Activated CD8-positive, alpha-beta T cell treated with anti-CD3 and anti-CD28 coated beads for 36 hours (primary cell): ENCODE measurements around the gene STPG1. TPM values are rescaled to one million over a fixed set of nuclear protein-coding genes. Genes with fewer than 3 reads are reported as not detected.

Source experiments
- ATAC-seq: fragments of 200-7000 bp; cut with Tn5 transposase; one replicate; pipeline ENCODE4 v1.10.0; 2021; ENCODE audit warnings: mild to moderate bottlenecking, moderate library complexity
- CTCF ChIA-PET: fragments of 350-600 bp; sonication (Branson Sonifier 250); formaldehyde crosslinking; loops from one replicate; lab custom pipeline; 2021; ENCODE audit warnings: antibody characterized with exemption; lab: Charles Lee
- POLR2A ChIA-PET: fragments of 350-600 bp; sonication (Branson Sonifier 250); formaldehyde crosslinking; loops from one replicate; lab custom pipeline; 2021; ENCODE audit warnings: antibody characterized with exemption; lab: Charles Lee
- DNase-seq: peaks from one replicate; pipeline ENCODE4 v3.0.0-alpha.2; 2020
- H3K27ac Mint-ChIP-seq: one replicate; pipeline ENCODE4 v1.8.0; 2021; ENCODE audit warnings: mild to moderate bottlenecking, mixed read lengths
- H3K27me3 Mint-ChIP-seq: one replicate; pipeline ENCODE4 v1.8.0; 2021; ENCODE audit warnings: mixed read lengths
- H3K36me3 Mint-ChIP-seq: one replicate; pipeline ENCODE4 v1.8.0; 2021; ENCODE audit warnings: low read depth, mixed read lengths
- H3K4me1 Mint-ChIP-seq: one replicate; pipeline ENCODE4 v1.8.0; 2021; ENCODE audit warnings: low read depth, mixed read lengths
- H3K4me3 Mint-ChIP-seq: one replicate; pipeline ENCODE4 v1.8.0; 2021; ENCODE audit warnings: mild to moderate bottlenecking, moderate library complexity, mixed read lengths
- H3K9me3 Mint-ChIP-seq: one replicate; pipeline ENCODE4 v1.8.0; 2021; ENCODE audit warnings: mixed read lengths
- intact Hi-C: fragments of 100-400 bp; cut with micrococcal nuclease; formaldehyde crosslinking; loops from one replicate; pipeline ENCODE4 v1.10.0; 2022
- total RNA-seq, 2 experiments: library from RNA; stranded (reverse); gene quantifications; one replicate each; pipeline ENCODE4 v1.2.3, GENCODE V29; 2021
- TF ChIP-seq, protein P1 (sequence below): fragments of 200-600 bp; IDR thresholded peaks from one replicate; pipeline ENCODE4 v1.8.0; 2022; ENCODE audit warnings: antibody characterized with exemption, mild to moderate bottlenecking

STPG1 gene
- total RNA-seq, 2 experiments from 2014 or later = 5.6 to 6.3 TPM

DNA sequence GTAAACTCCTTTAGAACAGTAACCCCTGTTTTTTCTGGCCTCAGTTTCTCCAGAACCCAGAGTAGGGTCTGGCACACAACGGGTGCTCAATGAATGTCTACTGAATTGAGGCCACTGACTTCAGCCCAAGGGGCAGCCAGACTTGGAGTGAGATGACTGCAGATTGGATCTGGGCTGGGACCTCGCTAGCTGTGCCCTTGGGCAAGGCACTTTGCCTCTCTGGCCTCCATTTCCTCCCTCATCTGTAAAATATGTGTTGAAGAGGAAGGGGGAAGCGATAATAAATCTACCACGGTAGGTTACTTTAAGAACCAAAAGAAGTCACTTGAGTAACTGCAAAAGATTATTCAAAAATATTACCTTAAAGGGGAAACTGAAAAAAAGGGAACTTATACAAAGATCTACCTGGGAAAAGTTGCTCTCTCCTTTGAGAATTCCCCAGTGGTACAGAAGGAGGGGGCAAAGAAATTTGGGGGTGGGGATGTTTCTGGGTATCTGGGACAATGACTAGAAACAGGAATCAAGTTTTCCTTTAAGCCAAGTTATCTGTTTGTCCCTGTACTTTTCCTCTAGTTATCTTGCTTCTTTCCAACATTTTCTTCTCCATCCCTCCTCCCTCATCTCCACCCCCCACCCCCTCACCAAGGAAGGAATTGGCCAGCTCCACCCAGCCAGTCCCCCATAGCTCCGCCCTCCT, 94.8 kb downstream of the STPG1 start:
- ATAC-seq (no peak), DNase-seq (no peak)
- intact Hi-C loops = no loop called here
- CTCF ChIA-PET = interaction anchor here (0.8 to 1.5 kb wide), 4 partner anchors 10 to 120 kb away, joined by 3 to 4 read pairs (median 4); no protein-coding TSS in a partner anchor
- Mint-ChIP-seq H3K27ac (no peak overlapping the region), H3K4me3 (no peak overlapping the region), H3K4me1 (peaks cover 41% of the 10 kb centered on the region), H3K36me3 (no peaks in the 10 kb centered on the region), H3K27me3 (peaks cover 55% of the 10 kb centered on the region), H3K9me3 (no peaks in the 10 kb centered on the region)
- TF ChIP-seq, protein P1, sequence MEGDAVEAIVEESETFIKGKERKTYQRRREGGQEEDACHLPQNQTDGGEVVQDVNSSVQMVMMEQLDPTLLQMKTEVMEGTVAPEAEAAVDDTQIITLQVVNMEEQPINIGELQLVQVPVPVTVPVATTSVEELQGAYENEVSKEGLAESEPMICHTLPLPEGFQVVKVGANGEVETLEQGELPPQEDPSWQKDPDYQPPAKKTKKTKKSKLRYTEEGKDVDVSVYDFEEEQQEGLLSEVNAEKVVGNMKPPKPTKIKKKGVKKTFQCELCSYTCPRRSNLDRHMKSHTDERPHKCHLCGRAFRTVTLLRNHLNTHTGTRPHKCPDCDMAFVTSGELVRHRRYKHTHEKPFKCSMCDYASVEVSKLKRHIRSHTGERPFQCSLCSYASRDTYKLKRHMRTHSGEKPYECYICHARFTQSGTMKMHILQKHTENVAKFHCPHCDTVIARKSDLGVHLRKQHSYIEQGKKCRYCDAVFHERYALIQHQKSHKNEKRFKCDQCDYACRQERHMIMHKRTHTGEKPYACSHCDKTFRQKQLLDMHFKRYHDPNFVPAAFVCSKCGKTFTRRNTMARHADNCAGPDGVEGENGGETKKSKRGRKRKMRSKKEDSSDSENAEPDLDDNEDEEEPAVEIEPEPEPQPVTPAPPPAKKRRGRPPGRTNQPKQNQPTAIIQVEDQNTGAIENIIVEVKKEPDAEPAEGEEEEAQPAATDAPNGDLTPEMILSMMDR = no peak
- POLR2A ChIA-PET = no interaction called here

DNA sequence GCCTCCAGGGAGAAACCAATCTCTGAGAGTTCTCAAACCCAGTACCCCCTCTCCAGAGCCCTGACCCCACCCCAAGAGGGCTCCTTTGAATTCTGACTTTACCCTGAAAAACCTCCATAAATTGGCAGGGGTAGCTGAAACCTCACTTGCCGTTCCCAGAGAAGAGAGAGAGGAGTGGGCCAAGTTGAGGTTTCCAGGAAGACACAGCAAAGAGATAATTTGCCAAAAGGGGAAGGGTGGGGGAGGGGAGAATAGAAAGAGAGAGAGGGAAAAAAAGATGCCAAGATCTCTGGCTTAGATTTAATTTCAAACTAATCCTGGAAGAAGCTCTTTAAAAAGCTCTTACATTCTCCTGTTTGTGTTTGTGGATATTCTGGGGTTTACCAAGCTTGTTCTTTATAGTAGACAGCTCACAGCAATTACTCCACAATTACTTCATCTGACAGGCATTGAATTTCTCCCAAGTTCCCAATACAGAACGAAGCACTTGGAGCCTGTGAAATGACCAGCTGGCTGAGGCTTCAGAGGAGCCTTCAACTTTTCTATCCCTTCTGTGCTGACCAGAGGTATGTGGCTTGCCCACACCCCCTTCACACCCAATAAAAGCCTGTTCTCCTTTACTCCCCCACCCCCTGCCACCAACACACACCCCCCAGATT, 95.5 kb downstream of the STPG1 start:
- ATAC-seq (no peak), DNase-seq (no peak)
- TF ChIP-seq, protein P1 = no peak
- Mint-ChIP-seq H3K36me3 (no peaks in the 10 kb centered on the region), H3K4me1 (peaks cover 41% of the 10 kb centered on the region), H3K9me3 (no peaks in the 10 kb centered on the region), H3K4me3 (no peak overlapping the region), H3K27ac (no peak overlapping the region), H3K27me3 (peaks cover 51% of the 10 kb centered on the region)
- CTCF ChIA-PET = interaction anchor here (1.0 to 2.8 kb wide), 2 partner anchors 74 to 119 kb away, joined by 4 to 9 read pairs; no protein-coding TSS in a partner anchor
- intact Hi-C loops = no loop called here
- POLR2A ChIA-PET = no interaction called here

DNA sequence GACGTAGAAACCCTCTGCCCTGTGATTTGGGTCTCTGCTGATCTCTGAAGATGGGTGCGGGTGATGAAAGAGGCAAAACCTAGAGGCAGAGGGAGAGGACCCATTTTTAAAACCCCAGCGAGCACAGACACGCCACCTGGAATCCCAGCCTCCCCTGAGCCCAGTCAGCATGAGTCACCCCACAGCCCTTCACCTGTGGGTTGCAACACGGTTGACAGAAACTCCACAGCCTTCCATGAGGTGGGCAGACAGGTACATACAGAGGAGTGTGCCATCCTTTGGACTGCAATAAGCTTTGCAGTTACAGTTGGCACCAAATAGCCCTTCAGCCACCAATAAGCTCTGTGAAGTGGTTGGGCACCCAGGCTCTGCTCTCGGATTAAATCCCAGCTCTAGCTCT, 96.5 kb downstream of the STPG1 start:
- Mint-ChIP-seq H3K4me1 (peaks cover 34% of the 10 kb centered on the region), H3K27ac (no peak overlapping the region), H3K9me3 (no peaks in the 10 kb centered on the region), H3K27me3 (peaks cover 44% of the 10 kb centered on the region), H3K36me3 (no peaks in the 10 kb centered on the region), H3K4me3 (no peak overlapping the region)
- ATAC-seq = no peak
- ChIA-PET CTCF (interaction anchor here (2.8 kb wide), 1 partner anchor 75 kb away, joined by 9 read pairs; no protein-coding TSS in a partner anchor), POLR2A (no interaction called here)
- TF ChIP-seq, protein P1 = no peak
- intact Hi-C loops = no loop called here
- DNase-seq = no peak

DNA sequence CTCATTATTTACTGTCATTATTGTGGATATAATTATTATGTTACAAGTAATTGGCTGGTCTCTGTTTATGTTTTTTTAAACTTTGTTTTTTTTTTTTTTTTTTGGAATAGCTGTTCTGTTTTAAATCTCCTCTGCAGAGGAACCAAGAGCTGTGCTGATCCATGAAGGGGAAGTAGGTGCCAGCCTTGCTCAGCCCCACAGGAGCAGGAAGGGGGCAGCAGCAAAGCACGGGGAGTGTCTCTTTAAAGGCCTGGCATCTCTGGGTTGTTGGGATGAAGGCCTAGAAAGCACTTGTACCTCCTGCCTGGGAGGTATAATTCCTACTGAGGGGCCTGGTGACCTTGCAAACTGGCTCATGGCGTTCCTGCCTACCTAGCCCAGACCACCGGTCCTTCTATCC, 96.9 kb downstream of the STPG1 start:
- no peak for DNase-seq
- Mint-ChIP-seq H3K4me1 (peaks cover 33% of the 10 kb centered on the region), H3K27ac (no peak overlapping the region), H3K9me3 (no peaks in the 10 kb centered on the region), H3K4me3 (no peak overlapping the region), H3K27me3 (peaks cover 43% of the 10 kb centered on the region), H3K36me3 (no peaks in the 10 kb centered on the region)
- intact Hi-C loops = no loop called here
- no peak for ATAC-seq
- TF ChIP-seq, protein P1 = no peak
- CTCF ChIA-PET = interaction anchor here (2.8 kb wide), 1 partner anchor 75 kb away, joined by 9 read pairs; no protein-coding TSS in a partner anchor
- POLR2A ChIA-PET = interaction anchor here (0.6 kb wide), 1 partner anchor 9 kb away, joined by 3 read pairs; no protein-coding TSS in a partner anchor

DNA sequence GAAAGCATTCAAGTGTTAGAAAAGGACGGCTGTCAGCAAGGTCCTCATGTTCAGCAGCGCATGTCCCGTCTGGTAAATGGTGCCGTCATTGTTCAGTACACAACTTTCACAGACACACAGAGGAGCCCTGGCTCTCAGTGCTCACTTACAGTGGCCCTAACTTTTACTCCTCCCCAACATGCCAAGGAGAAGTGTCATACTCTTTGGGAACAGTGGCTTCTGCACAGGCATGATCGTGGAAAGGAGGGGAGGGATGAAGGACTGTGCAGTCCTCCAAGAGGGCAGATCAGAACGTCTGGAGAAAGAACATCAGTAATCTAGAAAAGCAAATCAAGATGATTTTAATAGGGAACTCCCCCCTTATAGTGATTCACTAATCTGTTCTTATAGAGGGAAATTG, 98.2 kb downstream of the STPG1 start:
- intact Hi-C loops = no loop called here
- peaks cover 21% of the 10 kb centered on the region for H3K4me1 Mint-ChIP-seq
- H3K27ac Mint-ChIP-seq = no peak overlapping the region
- H3K27me3 Mint-ChIP-seq = peaks cover 33% of the 10 kb centered on the region
- ATAC-seq (no peak), DNase-seq (no peak)
- CTCF ChIA-PET = interaction anchor here (2.8 kb wide), 1 partner anchor 76 kb away, joined by 9 read pairs; no protein-coding TSS in a partner anchor
- TF ChIP-seq, protein P1 = no peak
- POLR2A ChIA-PET = interaction anchor here (0.6 kb wide), 1 partner anchor 122 kb away, joined by 3 read pairs; no protein-coding TSS in a partner anchor
- H3K36me3 Mint-ChIP-seq = no peaks in the 10 kb centered on the region
- H3K4me3 Mint-ChIP-seq = no peak overlapping the region
- H3K9me3 Mint-ChIP-seq = no peaks in the 10 kb centered on the region
